ENCODE measurements around the gene SYNDIG1. TPM values are rescaled to one million over a fixed set of nuclear protein-coding genes. Genes with fewer than 3 reads are reported as not detected.

The SYNDIG1 gene
- total RNA-seq, 1 donor from 2014 or later = 0.49 TPM

DNA sequence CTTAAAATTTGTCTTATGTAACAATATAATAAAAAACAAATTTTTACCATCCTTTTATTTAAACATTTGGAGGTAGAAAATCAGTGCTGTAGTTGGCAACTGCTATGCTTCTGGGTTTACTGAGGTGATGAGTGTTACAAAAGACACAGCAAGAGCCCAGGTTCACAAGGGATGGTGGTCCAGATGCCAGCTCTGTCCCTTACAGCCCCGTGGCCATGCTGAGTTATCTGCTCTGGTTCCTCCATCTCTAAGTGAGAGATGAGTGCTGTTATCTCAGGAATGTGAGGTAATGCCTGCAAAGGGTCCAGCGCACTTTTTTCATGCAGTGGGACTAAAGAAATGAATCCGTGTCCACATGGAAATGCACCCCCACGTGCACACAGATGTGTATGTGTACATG is 17.8 kb downstream of the SYNDIG1 start:
- Mint-ChIP-seq H3K4me1 (peaks cover 5% of the 10 kb centered on the region), H3K4me3 (no peak overlapping the region), H3K27ac (ENCODE audit: unreplicated experiment) (no peak overlapping the region), H3K36me3 (ENCODE audit: low read depth) (no peaks in the 10 kb centered on the region), H3K27me3 (ENCODE audit: low read depth) (no peaks in the 10 kb centered on the region), H3K9me3 (no peaks in the 10 kb centered on the region)
- no peak for DNase-seq (ENCODE audit: low read depth, low spot score)
- TF ChIP-seq, protein P1, sequence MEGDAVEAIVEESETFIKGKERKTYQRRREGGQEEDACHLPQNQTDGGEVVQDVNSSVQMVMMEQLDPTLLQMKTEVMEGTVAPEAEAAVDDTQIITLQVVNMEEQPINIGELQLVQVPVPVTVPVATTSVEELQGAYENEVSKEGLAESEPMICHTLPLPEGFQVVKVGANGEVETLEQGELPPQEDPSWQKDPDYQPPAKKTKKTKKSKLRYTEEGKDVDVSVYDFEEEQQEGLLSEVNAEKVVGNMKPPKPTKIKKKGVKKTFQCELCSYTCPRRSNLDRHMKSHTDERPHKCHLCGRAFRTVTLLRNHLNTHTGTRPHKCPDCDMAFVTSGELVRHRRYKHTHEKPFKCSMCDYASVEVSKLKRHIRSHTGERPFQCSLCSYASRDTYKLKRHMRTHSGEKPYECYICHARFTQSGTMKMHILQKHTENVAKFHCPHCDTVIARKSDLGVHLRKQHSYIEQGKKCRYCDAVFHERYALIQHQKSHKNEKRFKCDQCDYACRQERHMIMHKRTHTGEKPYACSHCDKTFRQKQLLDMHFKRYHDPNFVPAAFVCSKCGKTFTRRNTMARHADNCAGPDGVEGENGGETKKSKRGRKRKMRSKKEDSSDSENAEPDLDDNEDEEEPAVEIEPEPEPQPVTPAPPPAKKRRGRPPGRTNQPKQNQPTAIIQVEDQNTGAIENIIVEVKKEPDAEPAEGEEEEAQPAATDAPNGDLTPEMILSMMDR (conservative IDR thresholded peaks at IDR 0.05) = no peak

DNA sequence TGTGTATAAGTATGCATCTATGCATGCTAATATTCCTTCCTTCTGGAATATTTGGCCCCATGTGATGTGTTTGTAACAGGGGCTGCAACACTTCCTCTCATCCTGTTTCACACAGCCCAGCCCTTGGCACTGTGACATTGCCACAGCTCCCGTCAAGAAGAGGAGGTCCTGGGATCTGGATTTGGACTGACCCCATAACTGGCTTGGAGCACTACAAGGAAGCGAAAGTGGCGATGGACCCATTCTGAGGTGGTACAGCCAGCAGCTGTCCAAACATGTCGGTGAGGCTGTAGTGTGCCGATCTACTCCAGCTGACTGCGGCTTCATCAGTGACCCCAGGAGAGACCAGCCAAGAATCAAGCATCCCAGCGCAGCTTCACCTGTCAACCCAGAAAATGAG is 18.2 kb downstream of the SYNDIG1 start:
- no peak overlapping the region for H3K4me3 Mint-ChIP-seq
- H3K36me3 Mint-ChIP-seq (ENCODE audit: low read depth) = no peaks in the 10 kb centered on the region
- H3K27ac Mint-ChIP-seq (ENCODE audit: unreplicated experiment) = no peak overlapping the region
- TF ChIP-seq, protein P1 (conservative IDR thresholded peaks at IDR 0.05) = no peak
- no peak for DNase-seq (ENCODE audit: low read depth, low spot score)
- H3K9me3 Mint-ChIP-seq = no peaks in the 10 kb centered on the region
- H3K4me1 Mint-ChIP-seq = peaks cover 5% of the 10 kb centered on the region
- H3K27me3 Mint-ChIP-seq (ENCODE audit: low read depth) = no peaks in the 10 kb centered on the region

DNA sequence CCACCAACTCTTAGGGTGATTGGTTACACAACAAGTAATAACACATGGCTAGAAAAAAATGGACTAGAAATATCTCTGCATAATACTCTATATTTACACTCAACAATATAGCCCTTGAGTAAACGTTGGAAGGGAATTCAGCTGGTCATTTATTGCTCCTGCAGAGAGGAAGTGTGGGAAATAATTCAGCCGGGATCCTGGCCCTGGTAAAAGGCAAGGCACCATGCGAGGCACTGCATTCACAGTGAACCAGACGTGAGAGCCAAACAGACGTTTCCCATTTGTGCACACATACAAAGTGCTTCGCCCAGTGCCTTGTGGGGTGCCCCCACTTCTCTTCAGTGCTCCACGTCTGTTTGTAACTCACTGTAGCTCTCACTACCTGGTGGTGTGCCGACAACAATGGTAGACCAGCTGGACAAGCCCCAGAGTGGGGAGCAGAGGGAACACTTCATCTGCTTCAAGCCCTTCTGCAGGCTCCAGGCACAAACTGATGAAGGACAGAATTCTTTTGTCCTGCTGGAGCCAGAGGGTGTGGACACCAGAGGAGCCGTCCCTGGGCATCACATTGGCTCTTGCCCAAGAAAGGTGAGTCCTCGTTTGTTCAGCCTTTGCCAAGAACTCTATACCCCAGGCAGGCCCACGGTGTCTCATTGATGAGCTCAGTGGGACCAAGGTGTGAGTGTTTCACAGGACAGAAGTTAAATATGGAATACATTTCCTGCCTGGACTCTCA is 18.8 kb downstream of the SYNDIG1 start:
- no peak for DNase-seq (ENCODE audit: low read depth, low spot score)
- no peaks in the 10 kb centered on the region for H3K36me3 Mint-ChIP-seq (ENCODE audit: low read depth)
- no peak overlapping the region for H3K4me3 Mint-ChIP-seq
- no peaks in the 10 kb centered on the region for H3K9me3 Mint-ChIP-seq
- H3K4me1 Mint-ChIP-seq = peaks cover 5% of the 10 kb centered on the region
- TF ChIP-seq, protein P1 (conservative IDR thresholded peaks at IDR 0.05) = no peak
- H3K27me3 Mint-ChIP-seq (ENCODE audit: low read depth) = no peaks in the 10 kb centered on the region
- no peak overlapping the region for H3K27ac Mint-ChIP-seq (ENCODE audit: unreplicated experiment)

DNA sequence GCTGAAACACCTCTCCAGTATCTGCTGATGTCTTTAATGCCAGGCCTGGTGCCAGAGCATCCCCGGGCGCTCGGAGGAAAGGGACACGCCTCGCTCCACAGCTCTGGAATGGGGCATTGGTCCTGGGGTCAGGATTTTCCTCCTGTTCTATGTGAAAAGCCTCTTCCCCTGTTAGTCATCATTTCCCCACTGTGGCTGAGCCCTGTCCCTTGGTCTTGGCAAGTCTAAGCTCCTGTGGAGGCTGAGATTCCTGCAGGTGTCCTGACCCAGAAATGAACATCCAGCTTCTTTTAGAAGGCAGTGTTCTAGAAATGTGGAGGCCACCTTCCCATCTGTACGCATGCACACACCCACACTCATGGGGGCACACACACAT is 19.4 kb downstream of the SYNDIG1 start:
- no peaks in the 10 kb centered on the region for H3K27me3 Mint-ChIP-seq (ENCODE audit: low read depth)
- no peak overlapping the region for H3K4me3 Mint-ChIP-seq
- no peaks in the 10 kb centered on the region for H3K36me3 Mint-ChIP-seq (ENCODE audit: low read depth)
- TF ChIP-seq, protein P1 (conservative IDR thresholded peaks at IDR 0.05) = no peak
- peaks cover under 1% of the 10 kb centered on the region for H3K4me1 Mint-ChIP-seq
- no peak for DNase-seq (ENCODE audit: low read depth, low spot score)
- H3K9me3 Mint-ChIP-seq = no peaks in the 10 kb centered on the region
- H3K27ac Mint-ChIP-seq (ENCODE audit: unreplicated experiment) = no peak overlapping the region

DNA sequence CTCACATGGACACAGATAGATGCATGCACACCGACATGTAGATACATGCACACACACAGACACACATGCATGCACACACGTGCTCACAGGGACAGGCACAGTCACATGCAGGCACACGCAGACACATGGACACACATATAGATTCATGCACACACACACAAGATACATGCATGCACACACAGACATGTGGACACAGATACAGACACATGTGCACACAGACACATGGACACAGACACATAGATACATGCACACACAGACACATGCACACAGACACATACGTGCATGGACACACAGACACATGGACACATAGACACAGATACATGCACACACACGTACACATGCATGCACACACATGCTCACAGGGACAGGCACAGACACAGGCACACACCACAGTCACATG is 19.8 kb downstream of the SYNDIG1 start:
- Mint-ChIP-seq H3K9me3 (no peaks in the 10 kb centered on the region), H3K27ac (ENCODE audit: unreplicated experiment) (no peak overlapping the region), H3K27me3 (ENCODE audit: low read depth) (no peaks in the 10 kb centered on the region), H3K36me3 (ENCODE audit: low read depth) (no peaks in the 10 kb centered on the region), H3K4me3 (no peak overlapping the region), H3K4me1 (no peaks in the 10 kb centered on the region)
- no peak for DNase-seq (ENCODE audit: low read depth, low spot score)
- TF ChIP-seq, protein P1 (conservative IDR thresholded peaks at IDR 0.05) = no peak
